ENCODE results near the gene TLR5. TPM values are rescaled to one million over a fixed set of nuclear protein-coding genes. Genes with fewer than 3 reads are reported as not detected.

The TLR5 gene
- total RNA-seq, 1 donor, result 0.36 TPM

DNA sequence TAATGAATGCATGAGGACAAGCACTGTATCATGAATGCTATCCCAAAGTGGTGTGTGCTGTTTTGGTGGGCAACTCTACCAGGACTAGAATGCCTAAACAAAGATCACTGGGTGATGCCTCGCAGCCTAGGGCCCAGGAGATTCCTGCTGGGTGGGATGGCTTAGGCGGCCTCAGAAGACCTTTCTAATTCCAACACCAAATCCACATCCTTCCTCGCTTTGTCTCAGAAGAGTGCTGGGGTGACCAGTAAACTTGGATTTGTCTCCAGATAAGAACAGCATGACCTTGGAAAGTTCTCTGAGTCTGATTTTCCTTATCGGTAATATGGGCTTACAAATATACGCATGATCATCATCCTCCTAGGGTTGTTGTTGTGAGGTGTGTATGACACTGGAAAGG lies 76.6 kb downstream of the TLR5 start:
- TF ChIP-seq, protein P1, sequence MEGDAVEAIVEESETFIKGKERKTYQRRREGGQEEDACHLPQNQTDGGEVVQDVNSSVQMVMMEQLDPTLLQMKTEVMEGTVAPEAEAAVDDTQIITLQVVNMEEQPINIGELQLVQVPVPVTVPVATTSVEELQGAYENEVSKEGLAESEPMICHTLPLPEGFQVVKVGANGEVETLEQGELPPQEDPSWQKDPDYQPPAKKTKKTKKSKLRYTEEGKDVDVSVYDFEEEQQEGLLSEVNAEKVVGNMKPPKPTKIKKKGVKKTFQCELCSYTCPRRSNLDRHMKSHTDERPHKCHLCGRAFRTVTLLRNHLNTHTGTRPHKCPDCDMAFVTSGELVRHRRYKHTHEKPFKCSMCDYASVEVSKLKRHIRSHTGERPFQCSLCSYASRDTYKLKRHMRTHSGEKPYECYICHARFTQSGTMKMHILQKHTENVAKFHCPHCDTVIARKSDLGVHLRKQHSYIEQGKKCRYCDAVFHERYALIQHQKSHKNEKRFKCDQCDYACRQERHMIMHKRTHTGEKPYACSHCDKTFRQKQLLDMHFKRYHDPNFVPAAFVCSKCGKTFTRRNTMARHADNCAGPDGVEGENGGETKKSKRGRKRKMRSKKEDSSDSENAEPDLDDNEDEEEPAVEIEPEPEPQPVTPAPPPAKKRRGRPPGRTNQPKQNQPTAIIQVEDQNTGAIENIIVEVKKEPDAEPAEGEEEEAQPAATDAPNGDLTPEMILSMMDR (IDR thresholded peaks at IDR 0.05; ENCODE audit: insufficient read depth, low read length), result no peak
- DNase-seq (ENCODE audit: low read depth), result no peak
- no peak overlapping the region for H3K4me3 ChIP-seq (ENCODE audit: low read depth, low read length)

DNA sequence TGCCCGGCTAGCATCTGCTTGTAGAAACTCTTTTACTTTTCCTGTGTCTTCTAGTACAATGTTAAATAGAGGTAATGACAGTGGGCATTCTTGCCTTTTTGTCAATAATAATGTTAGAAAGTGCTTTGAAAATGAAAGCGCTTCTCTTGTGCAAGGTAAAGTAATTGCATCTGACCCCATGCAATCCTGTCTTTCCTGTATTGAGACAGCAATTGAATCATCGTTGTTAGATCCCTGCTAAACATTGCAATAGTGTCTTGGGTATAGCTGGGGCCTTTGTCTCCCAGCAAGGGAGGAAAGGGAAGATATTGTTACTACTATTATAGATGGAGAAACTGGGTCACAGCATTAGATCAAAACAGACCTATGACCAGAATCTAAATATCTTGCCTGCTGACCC lies 80.9 kb downstream of the TLR5 start:
- TF ChIP-seq, protein P1 (IDR thresholded peaks at IDR 0.05; ENCODE audit: insufficient read depth, low read length), result no peak
- no peak overlapping the region for H3K4me3 ChIP-seq (ENCODE audit: low read depth, low read length)
- no peak for DNase-seq (ENCODE audit: low read depth)

DNA sequence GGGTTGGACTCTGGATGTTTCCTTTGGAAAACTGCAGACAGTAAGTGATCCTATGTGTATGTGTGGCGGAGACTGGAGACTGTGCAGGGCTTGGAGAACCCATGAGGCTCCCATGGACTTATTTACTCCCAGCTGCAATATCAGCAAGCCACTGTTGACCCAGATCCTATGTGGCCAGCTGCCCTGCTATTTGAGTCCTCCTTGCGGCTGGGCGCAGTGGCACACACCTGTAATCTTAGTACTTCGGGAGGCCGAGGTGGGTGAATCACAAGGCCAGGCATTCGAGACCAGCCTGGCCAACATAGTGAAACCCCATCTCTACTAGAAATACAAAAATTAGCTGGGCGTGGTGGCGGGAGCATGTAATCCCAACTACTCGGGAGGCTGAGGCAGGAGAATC lies 83.5 kb downstream of the TLR5 start:
- DNase-seq (ENCODE audit: low read depth), result no peak
- H3K4me3 ChIP-seq (ENCODE audit: low read depth, low read length), result no peak overlapping the region
- TF ChIP-seq, protein P1 (IDR thresholded peaks at IDR 0.05; ENCODE audit: insufficient read depth, low read length), result no peak

Other genes with a start within 250 kb of the TLR5 start
- gene SUSD4, start 220.9 kb upstream of the TLR5 start, total RNA-seq (ENCODE audit: low replicate concordance), result 0.18 and 1.9 TPM in 2 replicates